H9 (cell line): Measurements from ENCODE around the gene JMJD8. TPM values are rescaled to one million over a fixed set of nuclear protein-coding genes. Genes with fewer than 3 reads are reported as not detected.

Experiments
- DNase-seq: peaks from one replicate; pipeline ENCODE4 v3.0.0-alpha.2; 2017
- H2AFZ ChIP-seq: one replicate; pipeline ENCODE4 v1.6.1; 2013; ENCODE audit warnings: mild to moderate bottlenecking, low read length, control low read depth, moderate library complexity
- H2AK5ac ChIP-seq: 2 replicates; pipeline ENCODE4 v1.6.1; 2013; ENCODE audit warnings: low read length, control low read depth, mixed read lengths; ENCODE audit not compliant: insufficient read length
- H2BK120ac ChIP-seq: one replicate; pipeline ENCODE4 v1.6.1; 2013; ENCODE audit warnings: low read depth, mild to moderate bottlenecking, low read length, control low read depth, inconsistent platforms; ENCODE audit not compliant: poor library complexity, severe bottlenecking
- H2BK12ac ChIP-seq: 2 replicates; pipeline ENCODE4 v1.6.1; 2013; ENCODE audit warnings: low read length, control low read depth, mixed read lengths, low read depth; ENCODE audit not compliant: insufficient read length
- H2BK15ac ChIP-seq: 2 replicates; pipeline ENCODE4 v1.6.1; 2013; ENCODE audit warnings: low read depth, low read length, control low read depth
- H2BK20ac ChIP-seq: one replicate; pipeline ENCODE4 v1.6.1; 2013; ENCODE audit warnings: low read depth, mild to moderate bottlenecking, low read length, control low read depth, inconsistent platforms; ENCODE audit not compliant: poor library complexity, severe bottlenecking
- H2BK5ac ChIP-seq: 2 replicates; pipeline ENCODE4 v1.6.1; 2013; ENCODE audit warnings: low read length, control low read depth, mixed read lengths; ENCODE audit not compliant: insufficient read length
- H3K14ac ChIP-seq: 2 replicates; pipeline ENCODE4 v1.6.1; 2013; ENCODE audit warnings: low read length, control low read depth; ENCODE audit not compliant: insufficient read depth
- H3K18ac ChIP-seq: 2 replicates; pipeline ENCODE4 v1.6.1; 2013; ENCODE audit warnings: low read depth, mild to moderate bottlenecking, mixed read lengths, low read length, control low read depth; ENCODE audit not compliant: insufficient read length
- H3K23ac ChIP-seq: 2 replicates; pipeline ENCODE4 v1.6.1; 2013; ENCODE audit warnings: low read length, control low read depth, mixed read lengths, low read depth; ENCODE audit not compliant: insufficient read length
- H3K23me2 ChIP-seq: 2 replicates; pipeline ENCODE4 v1.6.1; 2013; ENCODE audit warnings: low read depth, mild to moderate bottlenecking, mixed read lengths, low read length, control low read depth; ENCODE audit not compliant: insufficient read length, poor library complexity, severe bottlenecking
- H3K27ac ChIP-seq: 2 replicates; pipeline ENCODE4 v1.5.1; 2013; ENCODE audit warnings: low read length, control low read depth, mixed read lengths, low read depth; ENCODE audit not compliant: insufficient read length
- H3K27me3 ChIP-seq: 2 replicates; pipeline ENCODE4 v1.6.1; 2013; ENCODE audit warnings: low read length, control low read depth, inconsistent platforms; ENCODE audit not compliant: insufficient read depth
- H3K4ac ChIP-seq: 2 replicates; pipeline ENCODE4 v1.6.1; 2013; ENCODE audit warnings: low read depth, mild to moderate bottlenecking, control low read depth, inconsistent platforms, low read length, moderate library complexity
- H3K4me1 ChIP-seq: 2 replicates; pipeline ENCODE4 v1.6.1; 2013; ENCODE audit warnings: low read length, control low read depth, inconsistent platforms; ENCODE audit not compliant: insufficient read depth
- H3K4me2 ChIP-seq: 2 replicates; pipeline ENCODE4 v1.6.1; 2013; ENCODE audit warnings: low read length, control low read depth, mixed read lengths; ENCODE audit not compliant: insufficient read length, insufficient read depth
- H3K56ac ChIP-seq: 2 replicates; pipeline ENCODE4 v1.6.1; 2013; ENCODE audit warnings: low read depth, mild to moderate bottlenecking, mixed read lengths, low read length, control low read depth; ENCODE audit not compliant: insufficient read length
- H3K79me1 ChIP-seq: 2 replicates; pipeline ENCODE4 v1.6.1; 2013; ENCODE audit warnings: low read depth, mild to moderate bottlenecking, moderate library complexity, low read length, control low read depth, inconsistent platforms; ENCODE audit not compliant: insufficient read depth, poor library complexity, severe bottlenecking
- H3K79me2 ChIP-seq: 2 replicates; pipeline ENCODE4 v1.6.1; 2013; ENCODE audit warnings: low read length, control low read depth, inconsistent platforms; ENCODE audit not compliant: insufficient read depth
- H3K9ac ChIP-seq: 2 replicates; pipeline ENCODE4 v1.6.1; 2013; ENCODE audit warnings: low read length, control low read depth, mixed read lengths; ENCODE audit not compliant: insufficient read length; ENCODE audit errors: extremely low read depth
- H3K9me3 ChIP-seq: one replicate; pipeline ENCODE4 v1.6.1; 2013; ENCODE audit warnings: low read depth, low read length, inconsistent platforms; ENCODE audit not compliant: control insufficient read depth
- H3T11ph ChIP-seq: one replicate; pipeline ENCODE4 v1.6.1; 2013; ENCODE audit warnings: mild to moderate bottlenecking, low read length, control low read depth, inconsistent platforms
- H4K20me1 ChIP-seq: one replicate; pipeline ENCODE4 v1.6.1; 2013; ENCODE audit not compliant: control insufficient read depth, insufficient read length, insufficient read depth
- H4K5ac ChIP-seq: 2 replicates; pipeline ENCODE4 v1.6.1; 2013; ENCODE audit warnings: low read depth, mild to moderate bottlenecking, mixed read lengths, low read length, control low read depth; ENCODE audit not compliant: insufficient read length
- H4K8ac ChIP-seq: replicated peaks from 2 replicates; pipeline ENCODE4 v1.6.1; 2013; ENCODE audit warnings: low read length, control low read depth, mixed read lengths, low read depth; ENCODE audit not compliant: insufficient read length
- H4K91ac ChIP-seq: 2 replicates; pipeline ENCODE4 v1.6.1; 2013; ENCODE audit warnings: low read depth, mild to moderate bottlenecking, moderate library complexity, mixed read lengths, low read length, control low read depth; ENCODE audit not compliant: insufficient read length
- H3K27ac Mint-ChIP-seq, 3 experiments: 2 replicates in 2 of 3; 3 replicates in 1 of 3; pipeline ENCODE4 v1.8.0; 2020 to 2021; ENCODE audit warnings: mixed read lengths in 3 of 3, mild to moderate bottlenecking in 1 of 3, moderate library complexity in 1 of 3
- H3K27me3 Mint-ChIP-seq: 2 replicates; pipeline ENCODE4 v1.8.0; 2021; ENCODE audit warnings: low read depth, mild to moderate bottlenecking, moderate library complexity, mixed read lengths
- H3K36me3 Mint-ChIP-seq, 3 experiments: 2 replicates in 2 of 3; 3 replicates in 1 of 3; pipeline ENCODE4 v1.8.0; 2020 to 2021; ENCODE audit warnings: low read depth in 3 of 3, mixed read lengths in 3 of 3; ENCODE audit not compliant: insufficient read depth in 1 of 3
- H3K4me1 Mint-ChIP-seq, 2 experiments: 2 replicates each; pipeline ENCODE4 v1.8.0; 2020; ENCODE audit warnings: mixed read lengths in 2 of 2
- H3K4me3 Mint-ChIP-seq, 2 experiments: 2 replicates in 1 of 2; 3 replicates in 1 of 2; pipeline ENCODE4 v1.8.0; 2020 to 2021; ENCODE audit warnings: mild to moderate bottlenecking in 2 of 2, mixed read lengths in 2 of 2, moderate library complexity in 1 of 2
- H3K9me3 Mint-ChIP-seq, 2 experiments: 2 replicates in 1 of 2; 3 replicates in 1 of 2; pipeline ENCODE4 v1.8.0; 2020; ENCODE audit warnings: mild to moderate bottlenecking in 2 of 2, mixed read lengths in 2 of 2, moderate library complexity in 1 of 2
- CTCF ChIP-seq: fragments of 200-600 bp; sonication (generic); conservative IDR thresholded peaks from 3 replicates; pipeline ENCODE4 v1.8.0; 2021; ENCODE audit warnings: antibody characterized with exemption, mild to moderate bottlenecking
- WGBS: extraction: QIAGEN DNeasy Blood & Tissue Kit; methylation state at CpG from one replicate; pipeline ENCODE4 v1.1.7; 2013; ENCODE audit warnings: missing lambda C conversion rate, low lambda C conversion rate, mixed read lengths; ENCODE audit not compliant: insufficient read length; ENCODE audit errors: extremely low coverage; 5-methylcytosine and 5-hydroxymethylcytosine counted together
- total RNA-seq: library from RNA; stranded (reverse); gene quantifications from 2 replicates; pipeline ENCODE4 v1.2.1, GENCODE V29; 2021

JMJD8 gene
- total RNA-seq, 1 experiment from 2014 or later = 52.7 TPM

GRCh38 chr16:693364-693763 is 9.2 kb upstream of the JMJD8 start:
- no peak overlapping the region for H4K5ac ChIP-seq
- peak overlapping the region; percentile 56 for H3K4me2 ChIP-seq
- no peak overlapping the region for H3T11ph ChIP-seq
- no peaks in the 10 kb centered on the region for H4K20me1 ChIP-seq
- H2BK120ac ChIP-seq = no peak overlapping the region
- no peak overlapping the region for H2BK12ac ChIP-seq
- H3K9ac ChIP-seq = no peak overlapping the region
- H3K23me2 ChIP-seq = peaks cover 27% of the 10 kb centered on the region
- H2BK15ac ChIP-seq = no peak overlapping the region; the same call in 1 of the 2 replicates
- no peak for TF ChIP-seq CTCF
- H3K9me3 ChIP-seq = no peaks in the 10 kb centered on the region
- DNase-seq = no peak
- Mint-ChIP-seq H3K27me3 (peaks cover 71% of the 10 kb centered on the region), H3K27ac (no peak overlapping the region; a peak in 1 of 7 replicates), H3K4me1 (peaks cover 0 to 16% of the 10 kb centered on the region in 2 experiments; a peak in 3 of 4 replicates), H3K4me3 (peak overlapping the region; percentile 43 to 72), H3K36me3 (no peaks in the 10 kb centered on the region), H3K9me3 (no peaks in the 10 kb centered on the region; a peak in 1 of 5 replicates)
- no peaks in the 10 kb centered on the region for H3K79me2 ChIP-seq
- no CpG with 5 or more reads among the region's 22 CpGs for WGBS
- no peaks in the 10 kb centered on the region for H3K79me1 ChIP-seq
- H3K23ac ChIP-seq = no peak overlapping the region
- no peak overlapping the region for H4K8ac ChIP-seq
- H2BK20ac ChIP-seq = no peak overlapping the region
- no peak overlapping the region for H4K91ac ChIP-seq
- H3K27me3 ChIP-seq = peaks cover 11% of the 10 kb centered on the region; the same call in 1 of the 2 replicates
- no peak overlapping the region for H2BK5ac ChIP-seq
- H2AK5ac ChIP-seq = no peak overlapping the region
- H3K4ac ChIP-seq = no peak overlapping the region
- H3K56ac ChIP-seq = no peak overlapping the region
- H3K27ac ChIP-seq = no peak overlapping the region
- H3K14ac ChIP-seq = no peak overlapping the region; the same call in 1 of the 2 replicates
- H3K4me1 ChIP-seq = no peaks in the 10 kb centered on the region
- H2AFZ ChIP-seq = no peak overlapping the region
- no peak overlapping the region for H3K18ac ChIP-seq
